IMR-90 (cell line): ENCODE measurements around the gene DPF3. TPM values are rescaled to one million over a fixed set of nuclear protein-coding genes. Genes with fewer than 3 reads are reported as not detected.

Experiments used
- ATAC-seq: fragments of 200-7000 bp; cut with Tn5 transposase; 2 replicates; pipeline ENCODE4 v1.9.1; 2020; ENCODE audit warnings: low read depth, mild to moderate bottlenecking, moderate library complexity
- BruUV-seq: library from RNA; stranded (reverse); fragments of 400-500 nt; replicated peaks from 2 replicates; lab custom pipeline; 2021; lab: Mats Ljungman, UMichigan
- CTCF ChIA-PET: fragments of 300-600 bp; formaldehyde crosslinking; extraction: SDS; loops from one replicate; lab custom pipeline; 2021; ENCODE audit warnings: antibody characterized with exemption; lab: Yijun Ruan, JAX
- POLR2A ChIA-PET: fragments of 300-600 bp; sonication (Branson Sonifier 250); formaldehyde crosslinking; loops from one replicate; lab custom pipeline; 2022; ENCODE audit warnings: antibody characterized with exemption; ENCODE audit not compliant: unreplicated experiment; lab: Charles Lee
- DNase-seq: peaks from one replicate; pipeline ENCODE4 v3.0.0; 2013
- H2AFZ ChIP-seq: replicated peaks from 2 replicates; pipeline ENCODE3; 2013; ENCODE audit warnings: low read length, mild to moderate bottlenecking; ENCODE audit not compliant: poor library complexity
- H2AK5ac ChIP-seq: 2 replicates; pipeline ENCODE4 v1.6.1; 2013; ENCODE audit warnings: low read depth, low read length, inconsistent platforms
- H2AK9ac ChIP-seq: replicated peaks from 2 replicates; pipeline ENCODE3; 2013; ENCODE audit warnings: mild to moderate bottlenecking, low read depth, low read length, moderate library complexity; ENCODE audit not compliant: poor library complexity
- H2BK120ac ChIP-seq: 2 replicates; pipeline ENCODE4 v1.6.1; 2013; ENCODE audit warnings: low read depth, low read length, inconsistent platforms
- H2BK15ac ChIP-seq: 3 replicates; pipeline ENCODE4 v1.6.1; 2013; ENCODE audit warnings: low read depth, low read length, inconsistent platforms
- H2BK20ac ChIP-seq: 2 replicates; pipeline ENCODE4 v1.6.1; 2013; ENCODE audit warnings: low read depth, mild to moderate bottlenecking, inconsistent platforms, low read length, moderate library complexity
- H2BK5ac ChIP-seq: 2 replicates; pipeline ENCODE4 v1.6.1; 2013; ENCODE audit warnings: mild to moderate bottlenecking, low read depth, low read length, inconsistent platforms; ENCODE audit not compliant: poor library complexity, severe bottlenecking
- H3K14ac ChIP-seq: replicated peaks from 2 replicates; pipeline ENCODE4 v1.6.1; 2013; ENCODE audit warnings: low read depth, low read length, inconsistent platforms
- H3K18ac ChIP-seq: 2 replicates; pipeline ENCODE4 v1.6.1; 2013; ENCODE audit warnings: low read depth, low read length, control low read depth
- H3K23ac ChIP-seq: 2 replicates; pipeline ENCODE4 v1.6.1; 2013; ENCODE audit warnings: low read depth, low read length, inconsistent platforms
- H3K27ac ChIP-seq: 2 replicates; pipeline ENCODE4 v1.5.1; 2013; ENCODE audit warnings: mild to moderate bottlenecking, control low read depth, low read length; ENCODE audit not compliant: insufficient read depth
- H3K27me3 ChIP-seq: 2 replicates; pipeline ENCODE4 v1.6.1; 2013; ENCODE audit warnings: low read length; ENCODE audit not compliant: control insufficient read depth, insufficient read depth
- H3K36me3 ChIP-seq: 2 replicates; pipeline ENCODE4 v1.6.1; 2013; ENCODE audit warnings: low read length, mixed read lengths; ENCODE audit not compliant: control insufficient read depth, insufficient read depth
- H3K4ac ChIP-seq: 2 replicates; pipeline ENCODE4 v1.6.1; 2013; ENCODE audit warnings: low read depth, low read length, inconsistent platforms
- H3K4me1 ChIP-seq: 2 replicates; pipeline ENCODE4 v1.6.1; 2013; ENCODE audit warnings: low read length, mixed read lengths; ENCODE audit not compliant: control insufficient read depth, insufficient read depth
- H3K4me2 ChIP-seq: 2 replicates; pipeline ENCODE4 v1.6.1; 2013; ENCODE audit warnings: low read depth, mild to moderate bottlenecking, control low read depth, low read length, moderate library complexity
- H3K4me3 ChIP-seq: 2 replicates; pipeline ENCODE4 v1.5.1; 2013; ENCODE audit warnings: low read depth, mild to moderate bottlenecking, control low read depth, low read length, moderate library complexity; ENCODE audit not compliant: insufficient read depth
- H3K56ac ChIP-seq: 2 replicates; pipeline ENCODE4 v1.6.1; 2013; ENCODE audit warnings: low read length, inconsistent platforms; ENCODE audit not compliant: insufficient read depth; ENCODE audit errors: extremely low read depth
- H3K79me1 ChIP-seq, 2 experiments: 2 replicates each; pipeline ENCODE4 v1.6.1; 2013; ENCODE audit warnings: low read length in 2 of 2, inconsistent platforms in 1 of 2, low read depth in 1 of 2
- H3K9ac ChIP-seq: 2 replicates; pipeline ENCODE4 v1.6.1; 2013; ENCODE audit warnings: low read depth, low read length, control low read depth
- H3K9me1 ChIP-seq: 2 replicates; pipeline ENCODE4 v1.6.1; 2013; ENCODE audit warnings: low read length, inconsistent platforms; ENCODE audit not compliant: insufficient read depth
- H3K9me3 ChIP-seq: 2 replicates; pipeline ENCODE4 v1.6.1; 2013; ENCODE audit warnings: low read length; ENCODE audit not compliant: control insufficient read depth, insufficient read depth
- H4K20me1 ChIP-seq: 2 replicates; pipeline ENCODE4 v1.6.1; 2013; ENCODE audit warnings: low read length, inconsistent platforms; ENCODE audit not compliant: insufficient read depth
- H4K5ac ChIP-seq: 2 replicates; pipeline ENCODE4 v1.6.1; 2013; ENCODE audit warnings: mild to moderate bottlenecking, low read depth, low read length, control low read depth
- H4K8ac ChIP-seq, 2 experiments: 2 replicates each; pipeline ENCODE4 v1.6.1; 2013; ENCODE audit warnings: low read depth in 2 of 2, low read length in 2 of 2, control low read depth in 1 of 2, inconsistent platforms in 1 of 2
- H4K91ac ChIP-seq: 2 replicates; pipeline ENCODE4 v1.6.1; 2013; ENCODE audit warnings: low read depth, low read length, inconsistent platforms; ENCODE audit not compliant: insufficient read depth
- BHLHE40 ChIP-seq: fragments of 150-350 bp; IDR thresholded peaks from 2 replicates; pipeline ENCODE4 v1.6.1; 2016; ENCODE audit warnings: mild to moderate bottlenecking, low read depth, low read length
- MXI1 ChIP-seq: IDR thresholded peaks from 2 replicates; pipeline ENCODE4 v1.6.1; 2012; ENCODE audit warnings: low read depth, mild to moderate bottlenecking, low read length, moderate library complexity, borderline replicate concordance
- NFE2L2 ChIP-seq: fragments of 150-350 bp; IDR thresholded peaks from 2 replicates; pipeline ENCODE4 v1.6.1; 2016; ENCODE audit warnings: low read depth, mild to moderate bottlenecking, low read length
- RAD21 ChIP-seq: IDR thresholded peaks from 2 replicates; pipeline ENCODE4 v1.6.1; 2012; ENCODE audit warnings: low read length, improper control_type of control experiment
- RCOR1 ChIP-seq: IDR thresholded peaks from 2 replicates; pipeline ENCODE4 v1.6.1; 2012; ENCODE audit warnings: mild to moderate bottlenecking, low read length, improper control_type of control experiment; ENCODE audit not compliant: insufficient replicate concordance
- RFX5 ChIP-seq: IDR thresholded peaks from 2 replicates; pipeline ENCODE4 v1.8.0; 2012; ENCODE audit warnings: low read depth, mild to moderate bottlenecking, low read length, moderate library complexity
- SMC3 ChIP-seq: fragments of 150-350 bp; IDR thresholded peaks from 2 replicates; pipeline ENCODE4 v1.6.1; 2016; ENCODE audit warnings: low read depth, mild to moderate bottlenecking, antibody characterized with exemption, low read length, moderate library complexity
- USF2 ChIP-seq: fragments of 150-350 bp; IDR thresholded peaks from 2 replicates; pipeline ENCODE4 v1.6.1; 2017; ENCODE audit warnings: mild to moderate bottlenecking, antibody characterized with exemption, low read length, low read depth
- WGBS, 2 experiments: methylation state at CpG; one replicate each; pipeline versions ENCODE4 v1.1.5 to v1.1.7; 2013; ENCODE audit warnings: missing lambda C conversion rate in 2 of 2; ENCODE audit not compliant: insufficient read length in 1 of 2; ENCODE audit errors: extremely low coverage in 2 of 2; 5-methylcytosine and 5-hydroxymethylcytosine counted together
- dilution Hi-C: fragments of 300-500 bp; cut with HindIII; formaldehyde crosslinking; loops from one replicate; pipeline ENCODE4 v1.14.3; 2018; ENCODE audit warnings: low sequenced_read_pairs; ENCODE audit not compliant: unreplicated experiment
- in situ Hi-C: fragments of 300-500 bp; cut with MboI; formaldehyde crosslinking; loops from 3 replicates; pipeline ENCODE4 v1.14.3; 2019; ENCODE audit warnings: low sequenced_read_pairs, inconsistent platforms, mixed read lengths
- intact Hi-C: fragments of 100-400 bp; cut with micrococcal nuclease; formaldehyde crosslinking; loops from 2 replicates; pipeline ENCODE4 v1.10.0; 2022
- polyA plus RNA-seq, 3 experiments: library from polyadenylated mRNA; depleted of rRNA; stranded (reverse); fragments of >200 nt; gene quantifications; 2 replicates each; pipeline ENCODE4 v1.2.3, GENCODE V29; 2012; ENCODE audit warnings: low replicate concordance in 1 of 3
- total RNA-seq: library from RNA; depleted of rRNA; stranded (reverse); fragments of >200 nt; gene quantifications from 2 replicates; pipeline ENCODE4 v1.2.3, GENCODE V29; 2012

DPF3 gene
- total and polyA plus RNA-seq, 2 of the 4 experiments (the other 2 are of a cell fraction), result 30.5 to 32.8 TPM

- dilution Hi-C loops, result no loop called here
- in situ Hi-C loops, result no loop called here
- Histone ChIP-seq H2BK120ac (no peak overlapping the region), H4K91ac (no peak overlapping the region), H3K4me3 (no peak overlapping the region), H2BK15ac (no peak overlapping the region), H3K27me3 (no peaks in the 10 kb centered on the region), H2BK5ac (no peak overlapping the region), H2AK5ac (no peak overlapping the region), H2BK20ac (no peak overlapping the region), H4K8ac (no peak overlapping the region), H4K5ac (no peak overlapping the region), H3K23ac (no peak overlapping the region), H3K4me2 (no peak overlapping the region), H2AK9ac (no peak overlapping the region), H3K56ac (no peak overlapping the region), H3K4ac (no peak overlapping the region), H3K79me1 (peaks cover 46 to 86% of the 10 kb centered on the region in 2 experiments), H3K4me1 (peaks cover 22% of the 10 kb centered on the region), H3K27ac (no peak overlapping the region), H4K20me1 (peaks cover 67% of the 10 kb centered on the region), H3K9ac (no peak overlapping the region), H3K14ac (no peak overlapping the region), H3K36me3 (no peaks in the 10 kb centered on the region), H3K9me3 (no peaks in the 10 kb centered on the region), H2AFZ (no peak overlapping the region), H3K18ac (no peak overlapping the region), H3K9me1 (peaks cover 8% of the 10 kb centered on the region)
- BruUV-seq, result no TSS peak
- DNase-seq (no peak), ATAC-seq (no peak)
- no peak for TF ChIP-seq BHLHE40
- TF ChIP-seq NFE2L2, result no peak
- no peak for TF ChIP-seq RCOR1
- no peak for TF ChIP-seq USF2
- TF ChIP-seq RAD21, result no peak
- TF ChIP-seq SMC3, result no peak
- TF ChIP-seq MXI1, result no peak
- no peak for TF ChIP-seq RFX5
- CTCF ChIA-PET, result no interaction called here
- intact Hi-C loops, result no loop called here
- no CpG with 5 or more reads among the region's 3 CpGs for WGBS, 2 experiments
- POLR2A ChIA-PET, result no interaction called here
These were observed 6.4 kb downstream of the DPF3 start for GRCh38 chr14:72887514-72887913.
